Measurements from ENCODE around the gene RNF182.
"Not testable (repeated sequence)": the region's sequence is repeated elsewhere in the genome, so short reads cannot be mapped to it uniquely, and the experiment has no call there.

RNF182 gene

DNA sequence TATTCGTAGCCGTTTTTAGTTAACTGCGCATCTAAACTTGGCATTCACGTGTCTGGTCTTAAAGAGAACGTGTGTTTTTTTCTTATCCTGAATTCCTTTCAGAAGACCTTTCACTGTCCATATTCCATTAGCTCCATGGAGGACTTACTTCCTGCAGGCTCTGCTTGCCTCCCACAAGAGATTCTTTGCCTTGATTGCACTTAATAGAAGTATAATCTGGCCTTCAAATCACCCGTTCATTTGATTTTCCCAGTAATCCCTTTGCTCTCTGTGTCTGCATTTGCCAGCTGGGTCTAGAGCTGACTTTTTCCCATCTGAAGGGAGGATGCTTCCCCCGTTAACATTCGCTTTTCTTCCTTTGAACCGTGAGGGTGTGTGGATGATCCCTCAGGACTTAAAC, 79.5 kb downstream of the RNF182 start:
- no peak for DNase-seq

GRCh38 chr6:14008809-14009208, 84.1 kb downstream of the RNF182 start:
- no peak for DNase-seq

DNA sequence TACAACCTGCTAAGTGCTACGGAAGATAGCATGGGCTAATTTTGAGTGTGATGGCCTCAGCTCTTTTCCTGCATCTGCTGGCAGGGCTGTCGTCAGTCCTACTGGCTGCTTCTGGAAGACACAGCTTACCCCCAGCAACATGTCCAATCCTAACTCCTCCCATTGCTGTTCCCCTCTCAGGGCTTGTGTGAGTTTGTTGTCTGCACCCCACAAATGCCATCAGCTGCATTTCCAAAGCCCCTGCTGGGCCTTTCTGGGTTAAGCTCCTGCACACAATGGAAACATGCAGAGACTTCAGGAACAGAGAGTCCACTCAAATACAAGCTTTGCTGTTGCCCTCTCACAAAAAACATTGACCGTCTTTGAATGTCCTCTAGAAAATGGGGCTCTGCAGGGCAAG, 84.7 kb downstream of the RNF182 start:
- no peak for DNase-seq

GRCh38 chr6:14010275-14010674, 85.5 kb downstream of the RNF182 start:
- no peak for DNase-seq

DNA sequence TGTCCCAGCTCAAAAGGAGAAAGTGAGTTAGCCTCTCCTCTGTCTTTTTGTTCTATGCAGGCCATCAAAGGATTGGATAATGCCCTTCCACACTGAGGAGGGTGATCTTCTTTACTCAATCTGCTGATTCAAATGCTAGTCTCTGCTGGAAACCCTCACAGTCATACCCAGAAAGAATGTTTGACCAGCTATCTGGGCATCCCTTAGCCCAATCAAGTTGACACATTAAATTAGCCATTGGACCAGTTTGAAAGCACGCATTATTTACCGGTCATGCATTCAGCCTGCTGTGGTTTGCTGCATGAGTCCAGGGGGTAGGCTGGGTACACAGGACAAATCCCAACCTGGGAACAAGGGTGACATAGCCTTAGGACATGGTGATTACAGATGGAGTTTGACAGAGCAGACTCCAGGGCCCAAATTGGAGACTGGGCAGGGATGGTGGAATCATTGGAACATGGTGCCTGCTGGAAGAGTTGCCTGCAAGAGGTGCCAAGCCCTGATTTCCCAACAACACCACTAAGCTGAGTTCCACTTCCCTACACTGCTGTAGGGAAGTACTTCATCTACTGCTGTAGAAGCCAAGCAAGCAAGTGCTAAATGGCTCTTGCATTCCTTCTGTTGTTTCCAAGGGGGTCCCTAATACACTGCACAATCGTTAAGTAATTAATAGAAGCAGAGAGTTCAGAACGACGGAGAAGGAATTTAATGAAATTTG, 87.7 kb downstream of the RNF182 start:
- no peak for DNase-seq

- no peak for DNase-seq
These were observed 91.2 kb downstream of the RNF182 start for GRCh38 chr6:14015964-14016363.

GRCh38 chr6:14016432-14016831, 91.7 kb downstream of the RNF182 start:
- DNase-seq: no peak

DNA sequence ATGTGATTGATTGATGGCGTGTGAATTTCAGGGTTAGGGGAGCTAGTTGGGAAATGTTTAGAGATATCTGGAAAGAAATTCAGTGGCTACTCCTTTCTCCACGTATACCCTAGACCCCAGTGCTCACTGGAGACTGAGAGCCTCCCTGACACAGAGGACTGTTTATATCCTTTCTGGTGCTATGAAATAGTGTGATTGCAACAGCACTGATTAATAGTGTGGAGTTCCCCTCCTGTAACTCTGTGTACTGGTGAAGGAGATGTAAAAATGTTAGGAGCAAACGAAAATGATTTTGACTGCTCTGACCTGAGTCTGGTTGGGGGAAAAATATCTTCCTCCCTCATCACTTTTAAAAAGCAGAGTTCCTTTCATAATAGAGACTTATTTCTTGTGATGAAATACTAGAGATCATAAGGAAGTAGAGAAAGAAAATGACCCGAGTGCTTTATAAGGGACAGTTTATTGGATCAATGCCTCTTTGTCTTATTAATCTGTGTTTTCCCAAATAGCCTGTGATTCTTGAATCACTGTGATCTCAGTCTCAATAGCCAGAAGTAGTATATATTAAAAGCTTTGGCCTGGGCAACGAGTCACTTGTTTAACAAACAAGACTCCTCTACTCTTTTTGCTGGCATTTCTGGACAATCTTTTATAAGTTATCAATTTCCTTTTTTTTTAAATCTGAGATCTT, 92.3 kb downstream of the RNF182 start:
- no peak for DNase-seq

GRCh38 chr6:14017626-14018475, 93.1 kb downstream of the RNF182 start:
- no peak for DNase-seq

DNA sequence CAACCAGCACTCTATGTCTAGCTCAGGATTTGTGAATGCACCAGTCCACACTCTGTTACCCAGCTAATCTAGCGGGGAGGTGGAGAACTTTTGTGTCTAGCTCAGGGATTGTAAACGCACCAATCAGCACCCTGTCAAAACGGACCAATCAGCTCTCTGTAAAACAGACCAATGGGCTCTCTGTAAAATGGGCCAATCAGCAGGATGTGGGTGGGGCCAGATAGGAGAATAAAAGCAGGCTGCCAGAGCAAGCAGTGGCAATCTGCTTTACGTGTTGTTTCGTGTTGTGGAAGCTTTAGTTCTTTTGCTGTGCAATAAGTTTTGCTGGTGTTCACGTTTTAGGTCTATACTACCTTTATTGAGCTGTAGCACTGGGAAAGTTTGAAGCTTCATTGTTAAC, 93.8 kb downstream of the RNF182 start:
- DNase-seq: not testable (repeated sequence)

- no peak for DNase-seq
These were observed 95.8 kb downstream of the RNF182 start for GRCh38 chr6:14020551-14020950.

DNA sequence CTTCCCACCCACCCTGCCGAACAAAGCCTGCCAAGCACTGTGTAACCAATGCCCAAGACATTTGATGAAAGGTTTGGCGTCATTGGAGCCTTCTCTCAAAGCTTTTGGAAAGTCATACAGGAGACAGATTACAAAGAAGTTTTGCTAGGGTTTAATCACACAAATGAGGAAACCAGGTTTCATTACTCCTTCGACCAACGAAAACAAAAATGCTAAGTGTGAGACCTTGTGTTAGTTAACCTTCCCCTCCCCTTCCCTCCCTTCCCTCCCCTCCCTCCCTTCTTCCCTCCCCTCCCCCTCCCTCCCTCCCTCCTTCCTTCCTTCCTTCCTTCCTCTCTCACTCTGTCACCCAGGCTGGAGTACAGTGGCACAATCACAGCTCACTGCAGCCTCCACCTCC, 96.7 kb downstream of the RNF182 start:
- DNase-seq: no peak

GRCh38 chr6:14022673-14023072, 97.9 kb downstream of the RNF182 start:
- DNase-seq: no peak

DNA sequence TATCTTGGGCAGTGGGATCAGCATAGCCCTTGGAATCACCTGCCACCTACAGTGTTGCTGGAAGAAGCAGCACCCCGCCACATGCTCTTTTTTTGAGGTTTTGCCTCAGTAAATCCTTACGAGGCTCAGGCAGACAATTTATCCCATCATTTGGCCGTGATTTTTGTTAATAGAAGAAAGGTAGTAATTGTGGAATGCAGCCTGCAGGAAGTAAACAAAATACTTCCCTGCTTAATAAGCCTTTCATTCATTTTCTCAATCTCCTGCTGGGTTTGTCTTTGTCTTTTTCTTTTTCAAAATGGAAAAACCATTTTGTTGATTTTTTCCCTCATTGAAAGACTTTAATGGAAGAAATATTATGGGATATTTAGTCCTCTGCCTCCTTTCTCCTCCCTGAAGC, 99.1 kb downstream of the RNF182 start:
- DNase-seq: no peak

GRCh38 chr6:14025160-14025559, 100.4 kb downstream of the RNF182 start:
- DNase-seq: no peak

- DNase-seq: no peak
These were observed 102.2 kb downstream of the RNF182 start for GRCh38 chr6:14026831-14027539.

DNA sequence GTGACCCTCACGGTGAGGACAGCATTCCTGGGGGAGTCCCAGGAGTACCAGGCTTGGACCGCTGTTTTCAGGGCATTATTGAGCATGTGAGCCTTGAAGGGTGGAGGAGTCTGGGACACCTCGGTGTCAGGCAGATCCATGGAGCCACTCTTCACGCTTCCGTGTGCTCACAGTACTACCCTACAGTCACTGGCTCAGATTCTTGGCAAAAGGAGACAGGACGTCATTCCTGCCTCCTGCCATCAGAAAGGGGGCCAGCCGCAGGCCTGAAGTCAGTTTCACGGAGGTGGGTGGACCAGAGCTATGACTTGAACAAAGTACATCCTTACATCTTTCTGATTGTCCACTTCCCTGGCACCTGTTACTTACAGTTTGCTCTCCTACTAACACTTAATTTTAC, 103.9 kb downstream of the RNF182 start:
- no peak for DNase-seq

- DNase-seq: no peak
These were observed 104.9 kb downstream of the RNF182 start for GRCh38 chr6:14029605-14030004.
